H9 (cell line): ENCODE measurements around the gene SH3GLB2. TPM values are rescaled to one million over a fixed set of nuclear protein-coding genes. Genes with fewer than 3 reads are reported as not detected.

Experiments
- DNase-seq: peaks from one replicate; pipeline ENCODE4 v3.0.0-alpha.2; 2017
- H2AFZ ChIP-seq: one replicate; pipeline ENCODE4 v1.6.1; 2013; ENCODE audit warnings: mild to moderate bottlenecking, low read length, control low read depth, moderate library complexity
- H2AK5ac ChIP-seq: 2 replicates; pipeline ENCODE4 v1.6.1; 2013; ENCODE audit warnings: low read length, control low read depth, mixed read lengths; ENCODE audit not compliant: insufficient read length
- H2BK120ac ChIP-seq: one replicate; pipeline ENCODE4 v1.6.1; 2013; ENCODE audit warnings: low read depth, mild to moderate bottlenecking, low read length, control low read depth, inconsistent platforms; ENCODE audit not compliant: poor library complexity, severe bottlenecking
- H2BK12ac ChIP-seq: 2 replicates; pipeline ENCODE4 v1.6.1; 2013; ENCODE audit warnings: low read length, control low read depth, mixed read lengths, low read depth; ENCODE audit not compliant: insufficient read length
- H2BK15ac ChIP-seq: 2 replicates; pipeline ENCODE4 v1.6.1; 2013; ENCODE audit warnings: low read depth, low read length, control low read depth
- H2BK20ac ChIP-seq: one replicate; pipeline ENCODE4 v1.6.1; 2013; ENCODE audit warnings: low read depth, mild to moderate bottlenecking, low read length, control low read depth, inconsistent platforms; ENCODE audit not compliant: poor library complexity, severe bottlenecking
- H2BK5ac ChIP-seq: 2 replicates; pipeline ENCODE4 v1.6.1; 2013; ENCODE audit warnings: low read length, control low read depth, mixed read lengths; ENCODE audit not compliant: insufficient read length
- H3K14ac ChIP-seq: 2 replicates; pipeline ENCODE4 v1.6.1; 2013; ENCODE audit warnings: low read length, control low read depth; ENCODE audit not compliant: insufficient read depth
- H3K18ac ChIP-seq: 2 replicates; pipeline ENCODE4 v1.6.1; 2013; ENCODE audit warnings: low read depth, mild to moderate bottlenecking, mixed read lengths, low read length, control low read depth; ENCODE audit not compliant: insufficient read length
- H3K23ac ChIP-seq: 2 replicates; pipeline ENCODE4 v1.6.1; 2013; ENCODE audit warnings: low read length, control low read depth, mixed read lengths, low read depth; ENCODE audit not compliant: insufficient read length
- H3K23me2 ChIP-seq: 2 replicates; pipeline ENCODE4 v1.6.1; 2013; ENCODE audit warnings: low read depth, mild to moderate bottlenecking, mixed read lengths, low read length, control low read depth; ENCODE audit not compliant: insufficient read length, poor library complexity, severe bottlenecking
- H3K27ac ChIP-seq: 2 replicates; pipeline ENCODE4 v1.5.1; 2013; ENCODE audit warnings: low read length, control low read depth, mixed read lengths, low read depth; ENCODE audit not compliant: insufficient read length
- H3K27me3 ChIP-seq: 2 replicates; pipeline ENCODE4 v1.6.1; 2013; ENCODE audit warnings: low read length, control low read depth, inconsistent platforms; ENCODE audit not compliant: insufficient read depth
- H3K4ac ChIP-seq: 2 replicates; pipeline ENCODE4 v1.6.1; 2013; ENCODE audit warnings: low read depth, mild to moderate bottlenecking, control low read depth, inconsistent platforms, low read length, moderate library complexity
- H3K4me1 ChIP-seq: 2 replicates; pipeline ENCODE4 v1.6.1; 2013; ENCODE audit warnings: low read length, control low read depth, inconsistent platforms; ENCODE audit not compliant: insufficient read depth
- H3K4me2 ChIP-seq: 2 replicates; pipeline ENCODE4 v1.6.1; 2013; ENCODE audit warnings: low read length, control low read depth, mixed read lengths; ENCODE audit not compliant: insufficient read length, insufficient read depth
- H3K56ac ChIP-seq: 2 replicates; pipeline ENCODE4 v1.6.1; 2013; ENCODE audit warnings: low read depth, mild to moderate bottlenecking, mixed read lengths, low read length, control low read depth; ENCODE audit not compliant: insufficient read length
- H3K79me1 ChIP-seq: 2 replicates; pipeline ENCODE4 v1.6.1; 2013; ENCODE audit warnings: low read depth, mild to moderate bottlenecking, moderate library complexity, low read length, control low read depth, inconsistent platforms; ENCODE audit not compliant: insufficient read depth, poor library complexity, severe bottlenecking
- H3K79me2 ChIP-seq: 2 replicates; pipeline ENCODE4 v1.6.1; 2013; ENCODE audit warnings: low read length, control low read depth, inconsistent platforms; ENCODE audit not compliant: insufficient read depth
- H3K9ac ChIP-seq: 2 replicates; pipeline ENCODE4 v1.6.1; 2013; ENCODE audit warnings: low read length, control low read depth, mixed read lengths; ENCODE audit not compliant: insufficient read length; ENCODE audit errors: extremely low read depth
- H3K9me3 ChIP-seq: one replicate; pipeline ENCODE4 v1.6.1; 2013; ENCODE audit warnings: low read depth, low read length, inconsistent platforms; ENCODE audit not compliant: control insufficient read depth
- H3T11ph ChIP-seq: one replicate; pipeline ENCODE4 v1.6.1; 2013; ENCODE audit warnings: mild to moderate bottlenecking, low read length, control low read depth, inconsistent platforms
- H4K20me1 ChIP-seq: one replicate; pipeline ENCODE4 v1.6.1; 2013; ENCODE audit not compliant: control insufficient read depth, insufficient read length, insufficient read depth
- H4K5ac ChIP-seq: 2 replicates; pipeline ENCODE4 v1.6.1; 2013; ENCODE audit warnings: low read depth, mild to moderate bottlenecking, mixed read lengths, low read length, control low read depth; ENCODE audit not compliant: insufficient read length
- H4K8ac ChIP-seq: replicated peaks from 2 replicates; pipeline ENCODE4 v1.6.1; 2013; ENCODE audit warnings: low read length, control low read depth, mixed read lengths, low read depth; ENCODE audit not compliant: insufficient read length
- H4K91ac ChIP-seq: 2 replicates; pipeline ENCODE4 v1.6.1; 2013; ENCODE audit warnings: low read depth, mild to moderate bottlenecking, moderate library complexity, mixed read lengths, low read length, control low read depth; ENCODE audit not compliant: insufficient read length
- H3K27ac Mint-ChIP-seq, 3 experiments: 2 replicates in 2 of 3; 3 replicates in 1 of 3; pipeline ENCODE4 v1.8.0; 2020 to 2021; ENCODE audit warnings: mixed read lengths in 3 of 3, mild to moderate bottlenecking in 1 of 3, moderate library complexity in 1 of 3
- H3K27me3 Mint-ChIP-seq: 2 replicates; pipeline ENCODE4 v1.8.0; 2021; ENCODE audit warnings: low read depth, mild to moderate bottlenecking, moderate library complexity, mixed read lengths
- H3K36me3 Mint-ChIP-seq, 3 experiments: 2 replicates in 2 of 3; 3 replicates in 1 of 3; pipeline ENCODE4 v1.8.0; 2020 to 2021; ENCODE audit warnings: low read depth in 3 of 3, mixed read lengths in 3 of 3; ENCODE audit not compliant: insufficient read depth in 1 of 3
- H3K4me1 Mint-ChIP-seq, 2 experiments: 2 replicates each; pipeline ENCODE4 v1.8.0; 2020; ENCODE audit warnings: mixed read lengths in 2 of 2
- H3K4me3 Mint-ChIP-seq, 2 experiments: 2 replicates in 1 of 2; 3 replicates in 1 of 2; pipeline ENCODE4 v1.8.0; 2020 to 2021; ENCODE audit warnings: mild to moderate bottlenecking in 2 of 2, mixed read lengths in 2 of 2, moderate library complexity in 1 of 2
- H3K9me3 Mint-ChIP-seq, 2 experiments: 2 replicates in 1 of 2; 3 replicates in 1 of 2; pipeline ENCODE4 v1.8.0; 2020; ENCODE audit warnings: mild to moderate bottlenecking in 2 of 2, mixed read lengths in 2 of 2, moderate library complexity in 1 of 2
- CTCF ChIP-seq: fragments of 200-600 bp; sonication (generic); conservative IDR thresholded peaks from 3 replicates; pipeline ENCODE4 v1.8.0; 2021; ENCODE audit warnings: antibody characterized with exemption, mild to moderate bottlenecking
- WGBS: extraction: QIAGEN DNeasy Blood & Tissue Kit; methylation state at CpG from one replicate; pipeline ENCODE4 v1.1.7; 2013; ENCODE audit warnings: missing lambda C conversion rate, low lambda C conversion rate, mixed read lengths; ENCODE audit not compliant: insufficient read length; ENCODE audit errors: extremely low coverage; 5-methylcytosine and 5-hydroxymethylcytosine counted together
- total RNA-seq: library from RNA; stranded (reverse); gene quantifications from 2 replicates; pipeline ENCODE4 v1.2.1, GENCODE V29; 2021

The SH3GLB2 gene
- total RNA-seq, 1 experiment from 2014 or later = 69.5 TPM

- no peak overlapping the region for H2AK5ac ChIP-seq
- peaks cover 7 to 61% (median 42%) of the 10 kb centered on the region in 3 experiments; a peak in 6 of 7 replicates for H3K36me3 Mint-ChIP-seq
- no peaks in the 10 kb centered on the region for H3K23me2 ChIP-seq
- H4K5ac ChIP-seq = no peak overlapping the region
- no peaks in the 10 kb centered on the region for H3K9me3 Mint-ChIP-seq
- no peak overlapping the region for H3T11ph ChIP-seq
- H3K27ac Mint-ChIP-seq = no peak overlapping the region
- H2AFZ ChIP-seq = no peak overlapping the region
- H3K27ac ChIP-seq = no peak overlapping the region
- H4K91ac ChIP-seq = no peak overlapping the region
- no peak overlapping the region for H3K9ac ChIP-seq
- H3K56ac ChIP-seq = no peak overlapping the region
- no peaks in the 10 kb centered on the region; the same call in 1 of the 2 replicates for H3K27me3 Mint-ChIP-seq
- H3K4ac ChIP-seq = no peak overlapping the region
- no peaks in the 10 kb centered on the region for H3K9me3 ChIP-seq
- H4K20me1 ChIP-seq = no peaks in the 10 kb centered on the region
- no peaks in the 10 kb centered on the region for H3K4me1 ChIP-seq
- no peak overlapping the region for H3K4me3 Mint-ChIP-seq
- no peak overlapping the region for H2BK20ac ChIP-seq
- H3K27me3 ChIP-seq = no peaks in the 10 kb centered on the region
- H3K4me2 ChIP-seq = no peak overlapping the region
- no peak overlapping the region for H2BK12ac ChIP-seq
- no peak overlapping the region for H4K8ac ChIP-seq
- no peak overlapping the region for H2BK5ac ChIP-seq
- H3K4me1 Mint-ChIP-seq = peaks cover 0 to 3% of the 10 kb centered on the region in 2 experiments; a peak in 1 of 4 replicates
- no peaks in the 10 kb centered on the region for H3K79me2 ChIP-seq
- WGBS = no CpG with 5 or more reads among the region's 11 CpGs
- no peak overlapping the region for H2BK15ac ChIP-seq
- no peak overlapping the region for H3K14ac ChIP-seq
- TF ChIP-seq CTCF = no peak
- no peak overlapping the region for H3K23ac ChIP-seq
- H3K18ac ChIP-seq = no peak overlapping the region
- no peak for DNase-seq
- H2BK120ac ChIP-seq = no peak overlapping the region
- H3K79me1 ChIP-seq = no peaks in the 10 kb centered on the region
Measured at GRCh38 chr9:129013674-129014073, 14.5 kb downstream of the SH3GLB2 start.
